Measurements from ENCODE around the gene ARPC3. TPM values are rescaled to one million over a fixed set of nuclear protein-coding genes. Genes with fewer than 3 reads are reported as not detected.

ARPC3 gene
- total and polyA plus RNA-seq, 9 of the 15 experiments (the other 6 are each of a cell fraction or from before 2014, with no cell fraction given) = 74.2 to 575 (median 345) TPM

DNA sequence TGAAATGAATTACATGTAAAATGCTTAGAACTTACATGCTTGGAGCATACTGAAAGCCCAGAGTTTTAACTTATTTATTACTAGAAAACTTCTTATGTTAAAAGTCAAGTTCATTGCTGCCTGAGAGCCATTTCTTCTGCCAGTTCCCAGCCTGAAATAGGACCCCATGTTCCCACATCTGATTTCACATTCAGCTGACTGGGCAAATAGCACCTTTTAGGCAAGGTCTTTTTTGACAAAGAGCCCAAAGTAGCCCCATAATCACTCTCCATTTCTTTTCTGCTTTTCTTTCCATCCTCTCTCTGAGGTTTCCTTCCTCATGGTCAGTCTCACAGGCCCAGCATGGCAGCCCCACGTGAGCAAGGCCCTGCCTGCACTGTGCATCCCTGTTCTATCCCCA, 1.1 kb upstream of the ARPC3 start:
- H3K27me3 ChIP-seq (ENCODE audit: control insufficient read depth in 2 of 2, insufficient read depth in 2 of 2, low read length in 2 of 2) = no peaks in the 10 kb centered on the region
- 0 out of 2 replicates have a peak overlapping the region, but pooled peaks have one; percentile 87 for H2AFZ ChIP-seq (ENCODE audit: low read depth, low read length)
- 85% methylated on average over 1 of the region's 1 CpG for WGBS (ENCODE audit: insufficient coverage, low coverage, missing lambda C conversion rate)
- H3K9me3 ChIP-seq (replicated peaks; ENCODE audit: control insufficient read depth, insufficient read depth, low read depth, low read length) = no peaks in the 10 kb centered on the region
- peak overlapping the region in 1 of 2 experiments; percentile 83; a peak in 1 of 4 replicates for H3K9ac ChIP-seq (ENCODE audit: insufficient read depth in 1 of 2, low read depth in 2 of 2, low read length in 2 of 2)
- BruUV-seq (replicated peaks) = no TSS peak
- CTCF ChIA-PET (ENCODE audit: low intra/inter-chr PET ratio) = interaction anchor here (1.9 to 3.6 kb wide), 3 partner anchors 150 to 437 kb away, joined by 12 to 30 read pairs (median 15); no protein-coding TSS in a partner anchor
- H3K27ac ChIP-seq (ENCODE audit: extremely low read depth, low read depth, low read length) = peak overlapping the region; percentile 39
- H4K20me1 ChIP-seq (replicated peaks; ENCODE audit: control insufficient read depth, insufficient read depth, low read length) = no peaks in the 10 kb centered on the region
- H3K36me3 ChIP-seq (ENCODE audit: control insufficient read depth, insufficient read depth, low read length) = peaks cover 71% of the 10 kb centered on the region
- no peaks in the 10 kb centered on the region for H3K9me1 ChIP-seq (ENCODE audit: control insufficient read depth, insufficient read depth, low read length)
- FAIRE-seq = no peak
- POLR2A ChIA-PET = interaction anchor here (2.0 to 2.7 kb wide), 2 partner anchors 11 to 17 kb away, joined by 14 to 22 read pairs; partner anchors contain the start of genes FAM216A and GPN3
- peaks cover 35% of the 10 kb centered on the region for H3K79me2 ChIP-seq (ENCODE audit: control insufficient read depth, insufficient read depth, low read length)
- peaks cover 9 to 13% of the 10 kb centered on the region in 2 experiments; a peak in 3 of 5 replicates for H3K4me1 ChIP-seq (replicated peaks in 1 of 2; ENCODE audit: control insufficient read depth in 2 of 2, insufficient read depth in 2 of 2, low read length in 2 of 2)
- DNase-seq (ENCODE audit: extremely low read depth in 1 of 4, low spot score in 3 of 4) = no peak
- intact Hi-C loops (cut with micrococcal nuclease) = loop anchor here (2.0 to 5.0 kb wide), 3 partner anchors 18 to 436 kb away; partner anchors contain the start of genes FAM216A and GPN3
- in situ Hi-C loops (cut with MboI) = loop anchor here (5.0 kb wide), 1 partner anchor 376 kb away; no protein-coding TSS in a partner anchor
- H3K4me3 ChIP-seq = no peak overlapping the region
- ATAC-seq = no peak
- no peak overlapping the region for H3K4me2 ChIP-seq (ENCODE audit: insufficient read depth, low read length)
- TF ChIP-seq FOXJ2 (tag; IDR thresholded peaks at IDR 0.05) = no peak
- TF ChIP-seq, protein P1, sequence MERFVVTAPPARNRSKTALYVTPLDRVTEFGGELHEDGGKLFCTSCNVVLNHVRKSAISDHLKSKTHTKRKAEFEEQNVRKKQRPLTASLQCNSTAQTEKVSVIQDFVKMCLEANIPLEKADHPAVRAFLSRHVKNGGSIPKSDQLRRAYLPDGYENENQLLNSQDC (CRISPR knock-in tag; IDR thresholded peaks at IDR 0.05) = no peak
- 0 out of 2 replicates have a peak, but pooled peaks have one; percentile 21 for TF ChIP-seq MAFK (IDR thresholded peaks at IDR 0.05; ENCODE audit: low read length)
- no peak for TF ChIP-seq NEUROD1 (IDR thresholded peaks at IDR 0.05; ENCODE audit: borderline replicate concordance, low read depth, low read length, partially characterized antibody)
- no peak for TF ChIP-seq CBFA2T2 (conservative IDR thresholded peaks at IDR 0.05)
- no peak for TF ChIP-seq ZZZ3 (IDR thresholded peaks at IDR 0.05)
- no peak for TF ChIP-seq RAD21 (CRISPR knock-in tag; conservative IDR thresholded peaks at IDR 0.05 in 1 of 2, IDR thresholded peaks at IDR 0.05 in 1 of 2)
- TF ChIP-seq, protein P2, sequence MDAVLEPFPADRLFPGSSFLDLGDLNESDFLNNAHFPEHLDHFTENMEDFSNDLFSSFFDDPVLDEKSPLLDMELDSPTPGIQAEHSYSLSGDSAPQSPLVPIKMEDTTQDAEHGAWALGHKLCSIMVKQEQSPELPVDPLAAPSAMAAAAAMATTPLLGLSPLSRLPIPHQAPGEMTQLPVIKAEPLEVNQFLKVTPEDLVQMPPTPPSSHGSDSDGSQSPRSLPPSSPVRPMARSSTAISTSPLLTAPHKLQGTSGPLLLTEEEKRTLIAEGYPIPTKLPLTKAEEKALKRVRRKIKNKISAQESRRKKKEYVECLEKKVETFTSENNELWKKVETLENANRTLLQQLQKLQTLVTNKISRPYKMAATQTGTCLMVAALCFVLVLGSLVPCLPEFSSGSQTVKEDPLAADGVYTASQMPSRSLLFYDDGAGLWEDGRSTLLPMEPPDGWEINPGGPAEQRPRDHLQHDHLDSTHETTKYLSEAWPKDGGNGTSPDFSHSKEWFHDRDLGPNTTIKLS (IDR thresholded peaks at IDR 0.05; ENCODE audit: borderline replicate concordance, low read depth) = no peak
- TF ChIP-seq, protein P3, sequence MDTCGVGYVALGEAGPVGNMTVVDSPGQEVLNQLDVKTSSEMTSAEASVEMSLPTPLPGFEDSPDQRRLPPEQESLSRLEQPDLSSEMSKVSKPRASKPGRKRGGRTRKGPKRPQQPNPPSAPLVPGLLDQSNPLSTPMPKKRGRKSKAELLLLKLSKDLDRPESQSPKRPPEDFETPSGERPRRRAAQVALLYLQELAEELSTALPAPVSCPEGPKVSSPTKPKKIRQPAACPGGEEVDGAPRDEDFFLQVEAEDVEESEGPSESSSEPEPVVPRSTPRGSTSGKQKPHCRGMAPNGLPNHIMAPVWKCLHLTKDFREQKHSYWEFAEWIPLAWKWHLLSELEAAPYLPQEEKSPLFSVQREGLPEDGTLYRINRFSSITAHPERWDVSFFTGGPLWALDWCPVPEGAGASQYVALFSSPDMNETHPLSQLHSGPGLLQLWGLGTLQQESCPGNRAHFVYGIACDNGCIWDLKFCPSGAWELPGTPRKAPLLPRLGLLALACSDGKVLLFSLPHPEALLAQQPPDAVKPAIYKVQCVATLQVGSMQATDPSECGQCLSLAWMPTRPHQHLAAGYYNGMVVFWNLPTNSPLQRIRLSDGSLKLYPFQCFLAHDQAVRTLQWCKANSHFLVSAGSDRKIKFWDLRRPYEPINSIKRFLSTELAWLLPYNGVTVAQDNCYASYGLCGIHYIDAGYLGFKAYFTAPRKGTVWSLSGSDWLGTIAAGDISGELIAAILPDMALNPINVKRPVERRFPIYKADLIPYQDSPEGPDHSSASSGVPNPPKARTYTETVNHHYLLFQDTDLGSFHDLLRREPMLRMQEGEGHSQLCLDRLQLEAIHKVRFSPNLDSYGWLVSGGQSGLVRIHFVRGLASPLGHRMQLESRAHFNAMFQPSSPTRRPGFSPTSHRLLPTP (IDR thresholded peaks at IDR 0.05; ENCODE audit: borderline replicate concordance, extremely low read depth, insufficient read length) = no peak
- no peak for TF ChIP-seq ELF1 (tag; IDR thresholded peaks at IDR 0.05)
- TF ChIP-seq ZFPM2 (CRISPR knock-in tag; IDR thresholded peaks at IDR 0.05) = no peak
- TF ChIP-seq STAT5A (IDR thresholded peaks at IDR 0.05; ENCODE audit: borderline replicate concordance, low read length) = no peak
- TF ChIP-seq PHTF2 (CRISPR knock-in tag; IDR thresholded peaks at IDR 0.05) = no peak
- no peak for TF ChIP-seq PHB (CRISPR knock-in tag; IDR thresholded peaks at IDR 0.05)
- TF ChIP-seq TCFL5 (CRISPR knock-in tag; conservative IDR thresholded peaks at IDR 0.05) = no peak
- TF ChIP-seq NUFIP1 (IDR thresholded peaks at IDR 0.05; ENCODE audit: partially characterized antibody) = no peak
- peak; percentile 74 for TF ChIP-seq ZNF316 (IDR thresholded peaks at IDR 0.05)
- peak; percentile 67; the same call in 1 of the 2 replicates for TF ChIP-seq C11orf30 (IDR thresholded peaks at IDR 0.05; ENCODE audit: low read depth)
- peak; percentile 45 for TF ChIP-seq MAFF (IDR thresholded peaks at IDR 0.05; ENCODE audit: low read length)
- TF ChIP-seq ATF1 (CRISPR knock-in tag; IDR thresholded peaks at IDR 0.05) = no peak
- TF ChIP-seq ATF1 (tag; IDR thresholded peaks at IDR 0.05) = no peak
